GM12864 (cell line): Measurements from ENCODE around the gene GRIN2C.

Experiments
- DNase-seq: peaks from one replicate; pipeline ENCODE4 v3.0.0-alpha.2; 2011; ENCODE audit warnings: low read depth
- H3K4me3 ChIP-seq: 2 replicates; pipeline ENCODE4 v1.5.1; 2011; ENCODE audit warnings: mild to moderate bottlenecking, low read depth, low read length, control low read depth
- CTCF ChIP-seq: IDR thresholded peaks from 2 replicates; pipeline ENCODE4 v1.5.1; 2011; ENCODE audit warnings: low read depth, mild to moderate bottlenecking, moderate library complexity, low read length, control low read depth, inconsistent platforms; ENCODE audit errors: missing control alignments

GRIN2C gene

GRCh38 chr17:74868908-74869255 lies 9.2 kb upstream of the GRIN2C start:
- TF ChIP-seq CTCF = no peak
- no peak for DNase-seq
- H3K4me3 ChIP-seq = no peak overlapping the region

GRCh38 chr17:74868251-74868907 lies 8.7 kb upstream of the GRIN2C start:
- DNase-seq = no peak
- H3K4me3 ChIP-seq = no peak overlapping the region
- TF ChIP-seq CTCF = no peak

- no peak overlapping the region for H3K4me3 ChIP-seq
Measured at GRCh38 chr17:74866198-74866835, 6.6 kb upstream of the GRIN2C start.

GRCh38 chr17:74865504-74866197 lies 6.0 kb upstream of the GRIN2C start:
- H3K4me3 ChIP-seq = no peak overlapping the region
- DNase-seq = no peak
- TF ChIP-seq CTCF = no peak

More at GRCh38 chr17:74866198-74866835, 6.6 kb upstream of the GRIN2C start:
- no peak for DNase-seq
- no peak for TF ChIP-seq CTCF

GRCh38 chr17:74864866-74865395 lies 5.2 kb upstream of the GRIN2C start:
- DNase-seq = no peak
- H3K4me3 ChIP-seq = no peak overlapping the region
- peak; percentile 97 for TF ChIP-seq CTCF

GRCh38 chr17:74864297-74864865 lies 4.7 kb upstream of the GRIN2C start:
- no peak for TF ChIP-seq CTCF
- H3K4me3 ChIP-seq = no peak overlapping the region
- DNase-seq = no peak
